Gastrocnemius medialis (tissue), 4 donors: ENCODE results near the gene CERS5. TPM values are rescaled to one million over a fixed set of nuclear protein-coding genes. Genes with fewer than 3 reads are reported as not detected.

Experiments used
- ATAC-seq, 2 donors: fragments of 150-250 bp; one replicate each; pipeline ENCODE4 v1.9.1; 2016
- DNase-seq, 2 donors: peaks; one replicate each; pipeline ENCODE4 v3.0.0-alpha.2; 2019
- H3K27ac ChIP-seq, 4 donors: fragments of 200-600 bp; sonication (generic); 1 replicate in 1 of 4; 2 replicates in 3 of 4; pipeline ENCODE4 v1.5.1; 2016 to 2018; ENCODE audit warnings: mild to moderate bottlenecking in 2 of 4, moderate library complexity in 1 of 4
- H3K27me3 ChIP-seq, 3 donors: fragments of 200-600 bp; sonication (generic) in 2 of 3; 1 replicate in 1 of 3; 2 replicates in 2 of 3; pipeline versions ENCODE4 v1.5.1 to v1.6.0; 2016 to 2019; ENCODE audit warnings: mild to moderate bottlenecking in 1 of 3, moderate library complexity in 1 of 3
- H3K36me3 ChIP-seq, 2 donors: fragments of 200-600 bp; sonication (generic) in 1 of 2; one replicate each; pipeline ENCODE4 v1.5.1; 2017 to 2018
- H3K4me1 ChIP-seq, 2 donors: fragments of 200-600 bp; sonication (generic) in 1 of 2; one replicate each; pipeline ENCODE4 v1.5.1; 2016 to 2017; ENCODE audit warnings: mild to moderate bottlenecking in 2 of 2
- H3K4me3 ChIP-seq, 4 donors: fragments of 200-600 bp; sonication (generic) in 3 of 4; 1 replicate in 1 of 4; 2 replicates in 3 of 4; pipeline ENCODE4 v1.5.1; 2016 to 2019; ENCODE audit warnings: mild to moderate bottlenecking in 2 of 4
- H3K9me3 ChIP-seq, 3 donors: fragments of 200-600 bp; sonication (generic) in 2 of 3; 1 replicate in 1 of 3; 2 replicates in 2 of 3; pipeline ENCODE4 v1.5.1; 2016 to 2019
- CTCF ChIP-seq, 5 experiments: fragments of 450-650 bp in 3 of 5; fragments of 200-600 bp in 2 of 5; sonication (generic) in 2 of 5; IDR thresholded peaks in 4 of 5; conservative IDR thresholded peaks in 1 of 5; 1 replicate in 4 of 5; 2 replicates in 1 of 5; pipeline ENCODE4 v1.5.1; 2016 to 2019; ENCODE audit warnings: antibody characterized with exemption in 5 of 5, mild to moderate bottlenecking in 3 of 5, moderate library complexity in 3 of 5
- POLR2A ChIP-seq, 2 donors: fragments of 450-650 bp; IDR thresholded peaks; one replicate each; pipeline ENCODE4 v1.6.1; 2017; ENCODE audit warnings: antibody characterized with exemption in 2 of 2, mild to moderate bottlenecking in 2 of 2, moderate library complexity in 2 of 2
- in situ Hi-C, 4 donors: fragments of 200-750 bp; cut with MboI; loops; one replicate each; pipeline versions ENCODE4 v1.15.0 to v1.8.0; 2017; ENCODE audit warnings: low sequenced_read_pairs in 4 of 4
- intact Hi-C: fragments of 100-400 bp; cut with DNase I; formaldehyde crosslinking; loops from one replicate; pipeline ENCODE4 v1.15.1; 2023; ENCODE audit warnings: low total_unique reads
- total RNA-seq, 4 donors: library from RNA; depleted of rRNA; stranded (reverse); fragments of >200 nt; gene quantifications; one replicate each; pipeline versions ENCODE4 v1.1.0 to v1.2.3, GENCODE V29; 2016

The CERS5 gene
- total RNA-seq, 4 donors from 2014 or later, result 5.4 to 9.2 (median 7.3) TPM

- Histone ChIP-seq H3K27ac (peak overlapping the region; percentile 92 to 95 (median 95)), H3K36me3 (peaks cover 0 to 6% of the 10 kb centered on the region in 2 donors), H3K27me3 (no peaks in the 10 kb centered on the region), H3K9me3 (no peaks in the 10 kb centered on the region), H3K4me3 (no peak overlapping the region), H3K4me1 (peaks cover 79 to 86% of the 10 kb centered on the region in 2 donors)
- DNase-seq (no peak), ATAC-seq (no peak)
- in situ Hi-C loops (loop anchor here in 1 of 4 donors (10.0 kb wide), 1 partner anchor 57 kb away; the partner anchor contains the start of gene CERS5), intact Hi-C loops (no loop called here)
- no peak for TF ChIP-seq CTCF (IDR thresholded peaks at IDR 0.05 in 4 of 5, conservative IDR thresholded peaks at IDR 0.05 in 1 of 5)
- no peak for TF ChIP-seq POLR2A (IDR thresholded peaks at IDR 0.05)
Observed at GRCh38 chr12:50107416-50108268, 59.5 kb downstream of the CERS5 start.

GRCh38 chr12:50106907-50107306, 60.3 kb downstream of the CERS5 start:
- ATAC-seq (no peak), DNase-seq (no peak)
- in situ Hi-C loops (loop anchor here in 1 of 4 donors (10.0 kb wide), 1 partner anchor 58 kb away; the partner anchor contains the start of gene CERS5), intact Hi-C loops (no loop called here)
- Histone ChIP-seq H3K9me3 (no peaks in the 10 kb centered on the region), H3K27ac (peak overlapping the region; percentile 92 to 95 (median 95)), H3K36me3 (peaks cover 0 to 6% of the 10 kb centered on the region in 2 donors), H3K27me3 (no peaks in the 10 kb centered on the region), H3K4me1 (peaks cover 84 to 86% of the 10 kb centered on the region in 2 donors), H3K4me3 (no peak overlapping the region)
- no peak for TF ChIP-seq CTCF (IDR thresholded peaks at IDR 0.05 in 4 of 5, conservative IDR thresholded peaks at IDR 0.05 in 1 of 5)
- no peak for TF ChIP-seq POLR2A (IDR thresholded peaks at IDR 0.05)

- ATAC-seq (no peak), DNase-seq (no peak)
- in situ Hi-C loops (loop anchor here in 1 of 4 donors (10.0 kb wide), 1 partner anchor 59 kb away; the partner anchor contains the start of gene CERS5), intact Hi-C loops (no loop called here)
- Histone ChIP-seq H3K27ac (peak overlapping the region; percentile 92 to 95 (median 95)), H3K4me1 (peaks cover 82% of the 10 kb centered on the region in 2 donors), H3K9me3 (no peaks in the 10 kb centered on the region), H3K27me3 (no peaks in the 10 kb centered on the region), H3K36me3 (peaks cover 0 to 6% of the 10 kb centered on the region in 2 donors), H3K4me3 (peak overlapping the region in 3 of 4 donors; percentile 43 to 55 (median 54))
- TF ChIP-seq CTCF (IDR thresholded peaks at IDR 0.05 in 4 of 5, conservative IDR thresholded peaks at IDR 0.05 in 1 of 5), result no peak
- no peak for TF ChIP-seq POLR2A (IDR thresholded peaks at IDR 0.05)
Observed at GRCh38 chr12:50105913-50106450, 61.2 kb downstream of the CERS5 start.

- in situ Hi-C loops, result loop anchor here in 1 of 4 donors (10.0 kb wide), 1 partner anchor 60 kb away; the partner anchor contains the start of gene CERS5
- peak overlapping the region; percentile 92 to 95 (median 95) for H3K27ac ChIP-seq
- peak; percentile 46 to 60 for ATAC-seq
Observed at GRCh38 chr12:50104417-50105366, 62.5 kb downstream of the CERS5 start.

More at GRCh38 chr12:50104417-50105366, 62.5 kb downstream of the CERS5 start:
- TF ChIP-seq CTCF (IDR thresholded peaks at IDR 0.05 in 4 of 5, conservative IDR thresholded peaks at IDR 0.05 in 1 of 5), result no peak
- TF ChIP-seq POLR2A (IDR thresholded peaks at IDR 0.05), result peak in 1 of 2 donors; percentile 21
- Histone ChIP-seq H3K4me1 (peaks cover 70% of the 10 kb centered on the region in 2 donors), H3K4me3 (peak overlapping the region; percentile 43 to 55 (median 51)), H3K9me3 (no peaks in the 10 kb centered on the region), H3K36me3 (peaks cover 0 to 11% of the 10 kb centered on the region in 2 donors), H3K27me3 (no peaks in the 10 kb centered on the region)
- peak; percentile 39 to 88 for DNase-seq
- intact Hi-C loops, result no loop called here
